A549 treated with Hydrocortisone at 1 μM for 4 hours (cell line): ENCODE results near the gene NCAPD2. TPM values are rescaled to one million over a fixed set of nuclear protein-coding genes. Genes with fewer than 3 reads are reported as not detected.

ENCODE experiments used
- total RNA-seq: library from RNA; stranded (reverse); fragments of 200-300 nt; extraction: Qiagen RNA extraction; gene quantifications from 5 replicates; pipeline ENCODE4 v1.2.3, GENCODE V29; 2022

Gene NCAPD2
- 52.3 to 78.1 TPM (median 59.3 TPM) in 5 replicates for total RNA-seq

GRCh38 chr12:6493497-6494257 is at the start of gene NCAPD2:
TSS of gene NCAPD2 (plus strand) at chr12:6494102. CDS start at chr12:6495099, 997 bp downstream.

GRCh38 chr12:6444704-6445688 is 48.9 kb upstream of the NCAPD2 start, which contains the start of gene CD27:
TSS of gene CD27 (plus strand) at chr12:6444955. CDS start at chr12:6445096, 141 bp downstream.

GRCh38 chr12:6451348-6452244 is 42.3 kb upstream of the NCAPD2 start, which contains the start of gene TAPBPL:
TSS of gene TAPBPL (plus strand) at chr12:6452042. CDS start at chr12:6452249, 207 bp downstream.

GRCh38 chr12:6470375-6471163 is 23.3 kb upstream of the NCAPD2 start, which contains the start of gene VAMP1:
TSS of gene VAMP1 (minus strand) at chr12:6470677. CDS start at chr12:6470531, 146 bp downstream.

GRCh38 chr12:6492838-6493496 is 935 bp upstream of the NCAPD2 start, which contains the start of gene MRPL51:
TSS of gene MRPL51 (minus strand) at chr12:6493262. CDS start at chr12:6493136, 126 bp downstream.

GRCh38 chr12:6533923-6534694 is 40.2 kb downstream of the NCAPD2 start, which contains the start of gene GAPDH:
TSS of gene GAPDH (plus strand) at chr12:6534517. CDS start at chr12:6534833, 316 bp downstream.

Other genes with a start within 250 kb of the NCAPD2 start
- gene PLEKHG6, start 183.4 kb upstream of the NCAPD2 start, total RNA-seq: 0.26 to 0.99 TPM (median 0.38 TPM) in 5 replicates
- gene TNFRSF1A, start 152.0 kb upstream of the NCAPD2 start, total RNA-seq: 361 to 805 TPM (median 469 TPM) in 5 replicates
- 22.8 to 25.8 TPM (median 24.3 TPM) in 5 replicates for gene SCNN1A, start 118.5 kb upstream of the NCAPD2 start, total RNA-seq
- 204 to 246 TPM (median 240 TPM) in 5 replicates for gene LTBR, start 109.9 kb upstream of the NCAPD2 start, total RNA-seq
- not detected in 5 replicates for gene CD27, start 49.1 kb upstream of the NCAPD2 start, total RNA-seq
- gene TAPBPL, start 42.1 kb upstream of the NCAPD2 start, total RNA-seq: 3.3 to 4.0 TPM (median 3.6 TPM) in 5 replicates
- gene VAMP1, start 23.4 kb upstream of the NCAPD2 start, total RNA-seq: 9.2 to 13.0 TPM (median 10.5 TPM) in 5 replicates
- 256 to 331 TPM (median 322 TPM) in 5 replicates for gene MRPL51, start 840 bp upstream of the NCAPD2 start, total RNA-seq
- 6,926 to 9,040 TPM (median 8,633 TPM) in 5 replicates for gene GAPDH, start 40.4 kb downstream of the NCAPD2 start, total RNA-seq
- gene IFFO1, start 61.9 kb downstream of the NCAPD2 start, total RNA-seq: 1.6 to 2.5 TPM (median 1.8 TPM) in 5 replicates
- gene NOP2, start 74.2 kb downstream of the NCAPD2 start, total RNA-seq: 91.1 to 115 TPM (median 97.7 TPM) in 5 replicates
- gene CHD4, start 113.3 kb downstream of the NCAPD2 start, total RNA-seq: 55.8 to 82.9 TPM (median 60.2 TPM) in 5 replicates
- gene LPAR5, start 141.9 kb downstream of the NCAPD2 start, total RNA-seq: 0.58 to 1.0 TPM (median 0.70 TPM) in 5 replicates
- 0.18 to 0.56 TPM (median 0.33 TPM) in 3 of 5 replicates, not detected in the others for gene ACRBP, start 153.3 kb downstream of the NCAPD2 start, total RNA-seq
- 11.5 to 19.9 TPM (median 14.3 TPM) in 5 replicates for gene ING4, start 169.0 kb downstream of the NCAPD2 start, total RNA-seq
- 53.8 to 60.6 TPM (median 58.4 TPM) in 5 replicates for gene ZNF384, start 195.3 kb downstream of the NCAPD2 start, total RNA-seq
- gene PIANP, start 206.7 kb downstream of the NCAPD2 start, total RNA-seq: 0.76 to 1.1 TPM (median 0.84 TPM) in 5 replicates
- 48.4 to 56.5 TPM (median 55.4 TPM) in 5 replicates for gene COPS7A, start 229.9 kb downstream of the NCAPD2 start, total RNA-seq